IMR-90 (cell line): ENCODE measurements around the gene OR13C5. TPM values are rescaled to one million over a fixed set of nuclear protein-coding genes. Genes with fewer than 3 reads are reported as not detected.

Source experiments
- ATAC-seq: fragments of 200-7000 bp; cut with Tn5 transposase; 2 replicates; pipeline ENCODE4 v1.9.1; 2020; ENCODE audit warnings: low read depth, mild to moderate bottlenecking, moderate library complexity
- BruUV-seq: library from RNA; stranded (reverse); fragments of 400-500 nt; replicated peaks from 2 replicates; lab custom pipeline; 2021; lab: Mats Ljungman, UMichigan
- CTCF ChIA-PET: fragments of 300-600 bp; formaldehyde crosslinking; extraction: SDS; loops from one replicate; lab custom pipeline; 2021; ENCODE audit warnings: antibody characterized with exemption; lab: Yijun Ruan, JAX
- POLR2A ChIA-PET: fragments of 300-600 bp; sonication (Branson Sonifier 250); formaldehyde crosslinking; loops from one replicate; lab custom pipeline; 2022; ENCODE audit warnings: antibody characterized with exemption; ENCODE audit not compliant: unreplicated experiment; lab: Charles Lee
- DNase-seq: peaks from one replicate; pipeline ENCODE4 v3.0.0; 2013
- H2AFZ ChIP-seq: replicated peaks from 2 replicates; pipeline ENCODE3; 2013; ENCODE audit warnings: low read length, mild to moderate bottlenecking; ENCODE audit not compliant: poor library complexity
- H2AK5ac ChIP-seq: 2 replicates; pipeline ENCODE4 v1.6.1; 2013; ENCODE audit warnings: low read depth, low read length, inconsistent platforms
- H2AK9ac ChIP-seq: replicated peaks from 2 replicates; pipeline ENCODE3; 2013; ENCODE audit warnings: mild to moderate bottlenecking, low read depth, low read length, moderate library complexity; ENCODE audit not compliant: poor library complexity
- H2BK120ac ChIP-seq: 2 replicates; pipeline ENCODE4 v1.6.1; 2013; ENCODE audit warnings: low read depth, low read length, inconsistent platforms
- H2BK15ac ChIP-seq: 3 replicates; pipeline ENCODE4 v1.6.1; 2013; ENCODE audit warnings: low read depth, low read length, inconsistent platforms
- H2BK20ac ChIP-seq: 2 replicates; pipeline ENCODE4 v1.6.1; 2013; ENCODE audit warnings: low read depth, mild to moderate bottlenecking, inconsistent platforms, low read length, moderate library complexity
- H2BK5ac ChIP-seq: 2 replicates; pipeline ENCODE4 v1.6.1; 2013; ENCODE audit warnings: mild to moderate bottlenecking, low read depth, low read length, inconsistent platforms; ENCODE audit not compliant: poor library complexity, severe bottlenecking
- H3K14ac ChIP-seq: replicated peaks from 2 replicates; pipeline ENCODE4 v1.6.1; 2013; ENCODE audit warnings: low read depth, low read length, inconsistent platforms
- H3K18ac ChIP-seq: 2 replicates; pipeline ENCODE4 v1.6.1; 2013; ENCODE audit warnings: low read depth, low read length, control low read depth
- H3K23ac ChIP-seq: 2 replicates; pipeline ENCODE4 v1.6.1; 2013; ENCODE audit warnings: low read depth, low read length, inconsistent platforms
- H3K27ac ChIP-seq: 2 replicates; pipeline ENCODE4 v1.5.1; 2013; ENCODE audit warnings: mild to moderate bottlenecking, control low read depth, low read length; ENCODE audit not compliant: insufficient read depth
- H3K27me3 ChIP-seq: 2 replicates; pipeline ENCODE4 v1.6.1; 2013; ENCODE audit warnings: low read length; ENCODE audit not compliant: control insufficient read depth, insufficient read depth
- H3K36me3 ChIP-seq: 2 replicates; pipeline ENCODE4 v1.6.1; 2013; ENCODE audit warnings: low read length, mixed read lengths; ENCODE audit not compliant: control insufficient read depth, insufficient read depth
- H3K4ac ChIP-seq: 2 replicates; pipeline ENCODE4 v1.6.1; 2013; ENCODE audit warnings: low read depth, low read length, inconsistent platforms
- H3K4me1 ChIP-seq: 2 replicates; pipeline ENCODE4 v1.6.1; 2013; ENCODE audit warnings: low read length, mixed read lengths; ENCODE audit not compliant: control insufficient read depth, insufficient read depth
- H3K4me2 ChIP-seq: 2 replicates; pipeline ENCODE4 v1.6.1; 2013; ENCODE audit warnings: low read depth, mild to moderate bottlenecking, control low read depth, low read length, moderate library complexity
- H3K4me3 ChIP-seq: 2 replicates; pipeline ENCODE4 v1.5.1; 2013; ENCODE audit warnings: low read depth, mild to moderate bottlenecking, control low read depth, low read length, moderate library complexity; ENCODE audit not compliant: insufficient read depth
- H3K56ac ChIP-seq: 2 replicates; pipeline ENCODE4 v1.6.1; 2013; ENCODE audit warnings: low read length, inconsistent platforms; ENCODE audit not compliant: insufficient read depth; ENCODE audit errors: extremely low read depth
- H3K79me1 ChIP-seq, 2 experiments: 2 replicates each; pipeline ENCODE4 v1.6.1; 2013; ENCODE audit warnings: low read length in 2 of 2, inconsistent platforms in 1 of 2, low read depth in 1 of 2
- H3K9ac ChIP-seq: 2 replicates; pipeline ENCODE4 v1.6.1; 2013; ENCODE audit warnings: low read depth, low read length, control low read depth
- H3K9me1 ChIP-seq: 2 replicates; pipeline ENCODE4 v1.6.1; 2013; ENCODE audit warnings: low read length, inconsistent platforms; ENCODE audit not compliant: insufficient read depth
- H3K9me3 ChIP-seq: 2 replicates; pipeline ENCODE4 v1.6.1; 2013; ENCODE audit warnings: low read length; ENCODE audit not compliant: control insufficient read depth, insufficient read depth
- H4K20me1 ChIP-seq: 2 replicates; pipeline ENCODE4 v1.6.1; 2013; ENCODE audit warnings: low read length, inconsistent platforms; ENCODE audit not compliant: insufficient read depth
- H4K5ac ChIP-seq: 2 replicates; pipeline ENCODE4 v1.6.1; 2013; ENCODE audit warnings: mild to moderate bottlenecking, low read depth, low read length, control low read depth
- H4K8ac ChIP-seq, 2 experiments: 2 replicates each; pipeline ENCODE4 v1.6.1; 2013; ENCODE audit warnings: low read depth in 2 of 2, low read length in 2 of 2, control low read depth in 1 of 2, inconsistent platforms in 1 of 2
- H4K91ac ChIP-seq: 2 replicates; pipeline ENCODE4 v1.6.1; 2013; ENCODE audit warnings: low read depth, low read length, inconsistent platforms; ENCODE audit not compliant: insufficient read depth
- ELK1 ChIP-seq: fragments of 150-350 bp; IDR thresholded peaks from 2 replicates; pipeline ENCODE4 v1.6.1; 2016; ENCODE audit warnings: low read depth, mild to moderate bottlenecking, low read length, moderate library complexity, borderline replicate concordance
- MAZ ChIP-seq: IDR thresholded peaks from 2 replicates; pipeline ENCODE4 v1.6.1; 2012; ENCODE audit warnings: low read depth, mild to moderate bottlenecking, low read length, improper control_type of control experiment, moderate library complexity, borderline replicate concordance
- MXI1 ChIP-seq: IDR thresholded peaks from 2 replicates; pipeline ENCODE4 v1.6.1; 2012; ENCODE audit warnings: low read depth, mild to moderate bottlenecking, low read length, moderate library complexity, borderline replicate concordance
- WGBS, 2 experiments: methylation state at CpG; one replicate each; pipeline versions ENCODE4 v1.1.5 to v1.1.7; 2013; ENCODE audit warnings: missing lambda C conversion rate in 2 of 2; ENCODE audit not compliant: insufficient read length in 1 of 2; ENCODE audit errors: extremely low coverage in 2 of 2; 5-methylcytosine and 5-hydroxymethylcytosine counted together
- dilution Hi-C: fragments of 300-500 bp; cut with HindIII; formaldehyde crosslinking; loops from one replicate; pipeline ENCODE4 v1.14.3; 2018; ENCODE audit warnings: low sequenced_read_pairs; ENCODE audit not compliant: unreplicated experiment
- in situ Hi-C: fragments of 300-500 bp; cut with MboI; formaldehyde crosslinking; loops from 3 replicates; pipeline ENCODE4 v1.14.3; 2019; ENCODE audit warnings: low sequenced_read_pairs, inconsistent platforms, mixed read lengths
- intact Hi-C: fragments of 100-400 bp; cut with micrococcal nuclease; formaldehyde crosslinking; loops from 2 replicates; pipeline ENCODE4 v1.10.0; 2022
- polyA plus RNA-seq, 3 experiments: library from polyadenylated mRNA; depleted of rRNA; stranded (reverse); fragments of >200 nt; gene quantifications; 2 replicates each; pipeline ENCODE4 v1.2.3, GENCODE V29; 2012; ENCODE audit warnings: low replicate concordance in 1 of 3
- total RNA-seq: library from RNA; depleted of rRNA; stranded (reverse); fragments of >200 nt; gene quantifications from 2 replicates; pipeline ENCODE4 v1.2.3, GENCODE V29; 2012

Gene OR13C5
- total and polyA plus RNA-seq, 2 of the 4 experiments (the other 2 are of a cell fraction) = not detected

DNA sequence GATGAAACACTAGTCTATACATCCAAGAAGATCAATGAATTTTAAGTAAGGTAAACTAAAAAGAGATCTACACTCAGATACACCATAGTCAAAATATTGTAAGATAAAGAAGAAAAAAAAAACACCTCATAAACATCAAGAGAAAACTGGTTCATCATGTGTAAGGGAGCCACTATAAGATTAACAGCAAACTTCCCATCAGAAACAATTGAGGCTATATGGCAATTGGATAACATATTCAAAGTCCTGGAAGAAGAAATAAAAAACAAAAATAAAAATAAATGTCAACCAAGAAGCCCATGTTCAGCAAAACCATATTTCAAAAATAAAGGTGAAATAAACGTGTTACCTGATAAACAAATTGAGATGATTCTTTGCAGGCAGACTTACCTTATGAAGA is 26.6 kb downstream of the OR13C5 start:
- POLR2A ChIA-PET = no interaction called here
- no peaks in the 10 kb centered on the region for H3K4me1 ChIP-seq
- H3K56ac ChIP-seq = no peak overlapping the region
- TF ChIP-seq ELK1 = no peak
- no peak for TF ChIP-seq MAZ
- no peak for TF ChIP-seq MXI1
- no peaks in the 10 kb centered on the region for H3K79me1 ChIP-seq
- no CpG with 5 or more reads among the region's 1 CpG for WGBS, 2 experiments
- H3K23ac ChIP-seq = no peak overlapping the region
- no peaks in the 10 kb centered on the region for H3K36me3 ChIP-seq
- H2BK120ac ChIP-seq = no peak overlapping the region
- CTCF ChIA-PET = no interaction called here
- no peak overlapping the region for H3K14ac ChIP-seq
- H3K9ac ChIP-seq = no peak overlapping the region
- H3K4me3 ChIP-seq = no peak overlapping the region
- no peak overlapping the region for H3K27ac ChIP-seq
- dilution Hi-C loops (no loop called here), in situ Hi-C loops (no loop called here), intact Hi-C loops (loop anchor here (10.0 kb wide), 1 partner anchor 58 kb away; no protein-coding TSS in a partner anchor)
- ATAC-seq (no peak), DNase-seq (no peak)
- no TSS peak for BruUV-seq
- H3K9me1 ChIP-seq = no peaks in the 10 kb centered on the region
- H3K4me2 ChIP-seq = no peak overlapping the region
- H2AFZ ChIP-seq = no peak overlapping the region
- no peak overlapping the region for H2BK15ac ChIP-seq
- H3K18ac ChIP-seq = no peak overlapping the region
- H2BK5ac ChIP-seq = no peak overlapping the region
- no peak overlapping the region for H2AK9ac ChIP-seq
- H3K9me3 ChIP-seq = peaks cover 2% of the 10 kb centered on the region
- H3K4ac ChIP-seq = no peak overlapping the region
- no peaks in the 10 kb centered on the region for H3K27me3 ChIP-seq
- no peak overlapping the region for H2AK5ac ChIP-seq
- H4K5ac ChIP-seq = no peak overlapping the region
- no peaks in the 10 kb centered on the region for H4K20me1 ChIP-seq
- no peak overlapping the region for H4K8ac ChIP-seq
- no peak overlapping the region for H4K91ac ChIP-seq
- H2BK20ac ChIP-seq = no peak overlapping the region
